ENCODE measurements around the gene PLCB1.
"Not testable (repeated sequence)": the region's sequence is repeated elsewhere in the genome, so short reads cannot be mapped to it uniquely, and the experiment has no call there.

The PLCB1 gene

DNA sequence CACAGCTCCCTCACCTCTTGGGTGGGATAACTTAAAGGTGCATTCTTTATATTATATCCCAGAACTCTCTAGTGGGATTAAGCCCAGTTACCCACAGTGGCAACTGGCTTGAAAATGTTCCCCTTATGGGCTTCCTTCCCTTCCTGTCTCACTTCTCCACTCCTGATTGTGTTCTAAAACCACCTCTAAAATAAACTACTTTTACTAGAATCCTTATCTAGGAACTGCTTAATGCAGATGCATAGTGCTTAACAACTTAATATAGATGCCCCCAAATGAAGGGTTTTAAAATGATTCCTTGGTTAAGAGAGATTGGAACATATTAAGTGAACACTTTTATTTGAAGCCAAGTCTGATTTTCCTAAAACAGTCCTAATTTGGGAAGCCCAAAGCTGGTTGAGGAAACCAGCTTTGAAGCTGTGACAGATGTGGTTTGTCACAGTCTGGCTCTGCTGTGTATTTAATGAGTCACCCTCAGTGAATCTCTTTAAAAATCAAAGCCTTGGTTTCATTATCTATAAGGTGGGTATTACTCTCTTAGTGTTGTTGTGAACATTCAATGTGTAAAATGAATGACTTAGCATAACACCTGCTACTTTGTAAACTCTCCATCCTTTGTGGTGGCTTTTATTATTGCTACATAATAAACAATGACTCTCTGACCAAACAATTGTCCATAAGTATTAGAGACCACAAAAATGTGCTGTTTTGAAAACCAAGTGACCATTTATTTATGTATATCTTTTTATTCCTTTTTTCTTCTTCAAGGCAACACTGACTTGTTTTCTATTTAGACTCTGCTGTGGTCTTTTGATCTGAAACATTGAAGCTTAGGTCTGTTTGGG is 24.4 kb downstream of the PLCB1 start:
- no peak for DNase-seq (ENCODE audit: low read depth in 2 of 2)

DNA sequence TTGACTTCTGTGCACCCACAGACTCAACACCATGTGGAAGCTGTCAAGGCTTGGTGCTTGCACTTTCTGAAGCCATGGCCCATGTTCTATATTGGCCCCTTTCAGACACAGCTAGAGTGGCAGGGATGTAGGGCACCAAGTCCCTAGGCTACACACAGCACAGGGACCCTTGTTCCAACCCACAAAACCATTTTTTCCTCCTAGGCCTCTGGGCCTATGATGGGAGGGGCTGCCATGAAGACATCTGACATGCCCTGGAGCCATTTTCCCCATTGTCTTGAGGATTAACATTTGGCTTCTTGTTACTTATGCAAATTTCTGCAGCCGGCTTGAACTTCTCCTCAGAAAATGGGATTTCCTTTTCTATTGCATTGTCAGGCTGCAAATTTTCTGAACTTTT is 27.2 kb downstream of the PLCB1 start:
- DNase-seq (ENCODE audit: low read depth in 2 of 2): not testable (repeated sequence)

DNA sequence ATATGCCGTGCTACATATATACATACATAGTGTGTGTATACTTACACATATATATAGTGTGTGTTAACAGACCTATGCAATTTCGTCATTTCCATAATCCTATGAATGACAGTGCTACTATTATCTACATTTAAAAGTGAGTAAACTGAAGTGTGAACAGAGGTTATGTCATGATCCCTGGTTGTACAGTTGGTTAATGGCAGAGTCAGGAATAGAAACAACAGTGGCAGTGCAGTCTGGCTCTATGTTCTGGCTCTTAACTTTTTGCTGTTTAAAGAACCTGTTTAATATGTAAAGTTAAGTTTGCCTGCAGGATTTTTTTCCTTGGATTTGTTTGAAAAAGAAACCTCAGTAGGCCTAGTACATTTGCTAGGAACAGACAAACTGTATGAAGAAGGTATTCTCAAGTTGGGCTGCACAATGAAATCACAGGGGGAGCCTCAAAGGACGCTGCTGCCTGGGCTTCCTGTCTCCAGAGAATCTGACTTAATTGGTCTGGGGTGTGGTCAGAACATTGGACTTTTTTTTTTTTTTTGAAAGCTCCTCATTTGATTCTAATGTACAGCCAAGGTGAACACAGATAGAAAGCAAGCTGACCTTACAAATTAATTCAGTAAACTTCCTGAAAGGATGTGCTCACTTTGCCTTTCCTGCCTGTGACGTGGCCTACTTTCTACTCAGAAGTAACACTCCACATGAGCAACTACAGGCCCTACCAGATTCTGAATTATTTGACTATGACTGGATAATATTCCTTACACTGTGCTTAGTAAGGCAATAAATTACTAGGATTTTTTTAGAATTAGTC is 29.4 kb downstream of the PLCB1 start:
- no peak for DNase-seq (ENCODE audit: low read depth in 2 of 2)

DNA sequence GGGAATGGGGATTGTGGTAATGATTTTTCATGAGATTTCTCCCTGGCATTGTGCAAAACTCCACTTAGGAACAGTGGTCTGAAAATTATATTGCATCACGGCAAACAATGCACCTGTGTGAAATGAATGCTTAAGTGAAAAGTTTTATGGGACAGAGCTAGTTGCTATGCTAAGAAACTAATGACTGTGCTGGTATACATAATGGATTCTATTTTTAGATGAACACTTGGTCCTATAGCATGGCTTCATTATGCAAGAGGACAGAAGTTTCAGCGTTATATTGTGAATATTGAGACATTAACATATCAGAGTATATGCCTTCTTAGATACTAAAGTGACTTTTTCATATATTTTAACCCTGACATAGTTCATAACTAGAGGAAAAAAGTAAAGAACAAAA is 30.5 kb downstream of the PLCB1 start:
- no peak for DNase-seq (ENCODE audit: low read depth in 2 of 2)

DNA sequence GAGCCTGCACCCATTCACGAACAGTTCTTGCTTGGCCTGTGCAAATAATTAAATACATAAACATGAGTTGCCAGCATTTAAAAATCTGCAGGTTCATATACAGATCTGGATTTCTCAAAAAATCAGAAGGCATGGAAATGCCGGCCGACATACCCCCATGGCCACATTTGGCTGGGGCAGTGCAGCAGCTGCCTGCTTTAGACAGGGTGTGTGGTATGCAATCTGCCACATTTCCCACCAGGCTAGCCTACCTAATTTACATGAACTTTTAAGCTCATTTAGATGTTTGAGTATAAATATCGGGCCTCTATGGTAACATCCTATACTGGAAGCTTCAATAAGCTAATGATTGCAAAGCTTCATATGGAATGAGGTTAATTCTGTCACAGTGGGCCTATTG is 31.5 kb downstream of the PLCB1 start:
- DNase-seq (ENCODE audit: low read depth in 2 of 2): no peak

DNA sequence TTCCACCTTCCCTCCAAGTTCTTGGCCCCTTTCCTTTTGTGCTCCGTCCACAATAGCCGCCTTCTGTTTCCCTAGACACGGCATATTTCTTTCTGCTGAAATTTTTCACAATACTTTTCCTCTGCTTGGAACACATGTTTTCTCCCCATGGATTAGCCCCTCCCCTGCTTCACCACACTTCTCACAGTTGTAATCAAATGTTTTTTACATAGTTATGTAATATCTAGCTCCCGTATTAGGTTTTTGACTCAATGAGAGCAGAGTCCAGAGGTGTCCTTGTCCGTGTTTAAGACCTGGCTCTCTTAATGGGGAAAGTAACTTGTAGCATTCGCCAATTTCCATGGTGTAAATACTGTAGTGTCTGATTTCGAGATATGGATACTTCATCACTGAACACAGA is 34.7 kb downstream of the PLCB1 start:
- no peak for DNase-seq (ENCODE audit: low read depth in 2 of 2)

DNA sequence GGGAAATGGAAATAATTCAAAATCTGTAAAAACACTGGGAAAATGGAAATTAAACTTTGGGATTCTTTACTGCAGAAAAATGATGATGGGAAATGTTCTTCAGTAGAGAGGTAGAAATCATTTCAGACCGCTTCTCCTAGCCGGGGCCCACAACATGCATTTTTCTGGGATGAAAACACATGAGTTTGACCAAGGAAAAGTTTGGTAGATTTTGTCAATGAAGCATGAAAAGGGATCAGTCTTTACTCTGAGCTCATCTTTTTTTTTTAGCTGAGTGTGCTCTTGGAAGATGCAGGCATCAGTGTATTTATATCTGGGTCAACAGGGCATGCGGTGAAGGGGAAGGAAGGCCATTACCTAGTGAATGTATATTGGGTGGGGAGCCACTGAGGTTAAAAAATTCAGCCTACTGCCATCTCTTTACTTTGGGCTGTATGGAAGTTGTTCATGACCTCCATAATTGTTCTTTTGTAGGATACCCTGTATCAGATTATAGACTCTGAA is 36.8 kb downstream of the PLCB1 start:
- DNase-seq (ENCODE audit: low read depth in 2 of 2): no peak

DNA sequence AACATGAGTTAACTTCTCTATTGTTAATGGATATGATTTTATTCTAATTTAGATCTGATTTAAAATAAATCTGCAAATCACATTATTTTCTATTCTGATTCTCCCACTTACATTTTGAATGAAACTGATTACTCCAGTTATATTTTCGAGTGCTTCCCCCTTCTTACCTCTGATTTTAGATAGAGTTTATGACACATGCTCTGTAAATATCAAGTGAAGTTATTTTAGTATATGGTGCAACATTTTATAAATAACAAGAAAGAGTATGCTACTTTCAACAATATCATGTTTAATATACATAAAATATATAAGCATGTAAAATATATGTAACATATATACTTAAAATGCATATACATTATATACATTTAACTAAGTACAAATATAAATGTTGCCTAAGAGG is 38.9 kb downstream of the PLCB1 start:
- no peak for DNase-seq (ENCODE audit: low read depth in 2 of 2)

DNA sequence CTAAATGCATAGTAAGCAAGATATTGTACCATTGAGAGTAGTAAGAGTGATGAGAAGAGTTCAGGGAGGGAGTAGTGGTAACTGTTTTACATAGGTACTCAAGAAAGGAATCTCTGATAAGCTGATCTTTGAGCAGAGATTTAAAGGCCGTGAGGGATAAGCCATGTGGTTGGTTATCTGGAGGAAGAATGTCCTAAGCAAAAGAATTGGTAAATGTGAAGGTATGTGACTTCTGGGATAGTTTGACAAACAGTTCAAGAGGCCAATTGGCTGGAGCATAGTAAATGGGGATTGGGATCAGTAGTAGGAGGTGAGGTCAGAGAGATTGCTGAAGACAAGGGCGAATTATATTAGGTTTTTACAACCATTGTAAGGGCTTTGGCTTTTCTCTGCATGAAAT is 40.1 kb downstream of the PLCB1 start:
- no peak for DNase-seq (ENCODE audit: low read depth in 2 of 2)

DNA sequence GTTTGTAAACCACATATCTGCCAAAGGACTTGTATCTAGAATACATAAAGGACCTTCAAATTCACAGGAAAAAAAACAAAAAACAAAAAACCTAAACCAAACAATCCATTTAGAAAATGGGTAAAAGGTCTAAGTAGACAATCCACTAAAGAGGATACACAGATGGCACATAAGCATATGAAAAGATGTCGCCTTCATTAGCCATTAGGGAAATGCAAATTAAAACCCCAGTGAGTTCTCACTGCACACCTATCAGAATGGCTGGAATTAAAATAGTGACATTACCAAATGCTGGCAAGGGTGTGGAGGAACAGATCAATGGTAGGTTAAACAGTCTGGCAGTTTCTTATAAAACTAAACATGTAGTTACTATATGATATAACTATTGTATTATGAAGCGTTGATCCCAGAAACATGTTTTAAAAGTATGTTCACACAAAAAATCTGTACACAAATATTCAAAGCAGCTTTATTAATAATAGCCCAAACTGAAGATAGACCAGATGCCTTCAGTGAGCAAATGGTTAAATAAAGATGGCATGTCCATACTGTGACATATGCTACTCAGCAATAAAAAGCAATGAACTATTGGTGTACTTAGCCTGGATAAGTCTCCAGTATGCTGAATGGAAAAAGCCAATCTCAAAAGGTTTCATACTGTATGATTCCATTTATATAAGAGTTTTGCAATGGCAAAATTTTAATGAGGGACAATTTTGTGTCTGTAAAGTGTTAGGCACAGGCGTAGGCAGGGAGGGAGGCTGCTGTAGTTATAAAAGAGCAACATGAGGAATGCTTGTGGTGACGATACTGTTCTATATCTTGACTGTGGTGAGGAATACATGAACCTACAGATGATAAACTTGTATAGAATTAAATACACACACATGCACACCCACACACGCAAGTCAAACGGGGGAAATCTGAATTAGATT is 43.9 kb downstream of the PLCB1 start:
- no peak for DNase-seq (ENCODE audit: low read depth in 2 of 2)

DNA sequence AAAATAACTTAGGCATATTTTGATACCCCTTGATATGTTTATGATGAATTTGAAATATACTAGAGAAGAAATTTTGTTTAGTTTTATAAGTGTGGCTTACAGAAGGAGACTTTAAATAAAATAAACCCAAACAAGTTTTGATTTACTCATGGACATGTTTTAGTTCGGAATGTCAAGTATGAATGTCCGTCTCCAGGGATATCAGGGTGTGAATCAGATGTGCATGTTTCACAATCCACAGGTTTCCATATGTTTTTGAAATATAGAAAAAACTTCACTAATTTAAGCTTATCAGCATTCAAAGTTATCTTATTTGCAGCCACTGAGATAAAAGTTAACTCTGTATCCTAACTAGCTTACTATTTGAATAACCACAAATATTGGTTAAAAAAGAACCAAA is 51.5 kb downstream of the PLCB1 start:
- no peak for DNase-seq (ENCODE audit: low read depth in 2 of 2)

DNA sequence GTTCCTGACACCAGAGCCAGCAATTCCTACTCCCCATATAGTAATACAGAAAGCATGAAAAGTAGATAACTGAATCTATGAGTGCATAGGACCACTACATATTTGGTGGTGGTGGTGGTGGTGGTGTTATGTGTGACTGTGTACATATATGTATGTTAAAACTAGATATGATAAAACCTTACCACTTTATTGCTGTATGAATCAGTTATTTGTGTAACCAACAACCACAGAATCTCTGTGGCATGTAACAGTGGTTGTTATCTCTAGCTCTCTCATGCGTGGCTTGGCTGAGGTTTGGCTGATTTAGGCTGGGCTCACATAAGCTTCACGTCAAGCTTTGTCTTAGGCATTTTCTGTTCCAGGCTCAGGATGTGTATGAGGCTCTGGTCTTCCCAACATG is 55.7 kb downstream of the PLCB1 start:
- no peak for DNase-seq (ENCODE audit: low read depth in 2 of 2)

DNA sequence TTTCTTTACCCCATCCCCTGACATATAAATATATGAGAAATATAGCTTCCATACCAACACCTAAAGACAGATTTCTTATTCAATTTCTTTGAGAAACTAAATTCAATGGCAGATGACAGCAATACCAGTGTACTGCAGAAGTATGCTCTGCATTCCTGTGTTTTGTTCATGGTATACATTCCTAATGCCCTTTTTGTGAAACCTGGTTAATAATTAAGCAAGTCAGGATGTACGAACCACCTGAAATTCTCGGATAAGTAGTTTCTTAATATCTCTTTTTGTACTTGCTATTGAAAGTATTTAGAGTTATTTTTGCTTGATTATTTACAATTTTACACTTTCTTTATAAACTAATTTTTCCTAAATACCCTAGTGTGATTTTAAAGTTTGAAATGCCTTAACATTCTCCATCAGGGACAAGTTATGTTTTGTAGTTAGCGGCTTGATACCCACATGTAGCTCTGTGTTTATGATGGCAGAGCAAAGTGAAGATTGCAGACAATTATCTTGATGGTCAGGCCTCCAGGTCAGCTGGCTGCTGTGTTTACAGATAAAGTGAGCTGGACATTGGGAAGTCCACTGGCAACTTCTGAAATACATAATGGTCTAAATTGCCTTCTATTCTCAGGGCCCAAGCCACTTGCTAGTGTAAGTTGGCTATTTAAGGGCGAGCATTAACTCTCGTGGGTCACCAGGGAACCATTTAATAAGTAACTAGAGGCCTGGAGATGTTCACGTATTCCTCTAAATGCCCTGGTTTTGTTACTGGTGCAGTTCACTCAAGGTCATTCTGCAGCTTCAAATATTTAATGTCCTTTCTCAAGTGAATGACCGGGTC is 58.2 kb downstream of the PLCB1 start:
- no peak for DNase-seq (ENCODE audit: low read depth in 2 of 2)

DNA sequence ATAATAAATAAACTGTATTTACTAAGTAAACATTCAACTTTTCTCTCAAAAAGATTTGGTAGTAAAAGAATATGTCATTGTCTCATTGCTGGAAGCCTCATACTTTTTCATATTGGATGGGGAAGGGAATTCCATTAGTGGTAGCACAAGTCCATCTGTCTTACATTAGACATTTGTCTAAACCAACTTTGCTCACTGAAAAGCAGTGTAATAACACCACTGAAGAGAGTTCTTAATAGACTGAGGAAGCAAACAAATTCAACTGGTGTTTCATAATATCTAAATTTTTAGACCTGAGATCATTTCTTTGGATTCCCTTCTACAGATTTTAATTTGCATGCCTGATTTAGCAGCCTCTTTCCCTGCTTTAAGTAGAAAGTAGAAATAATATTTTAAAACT is 62.7 kb downstream of the PLCB1 start:
- DNase-seq (ENCODE audit: low read depth in 2 of 2): no peak

DNA sequence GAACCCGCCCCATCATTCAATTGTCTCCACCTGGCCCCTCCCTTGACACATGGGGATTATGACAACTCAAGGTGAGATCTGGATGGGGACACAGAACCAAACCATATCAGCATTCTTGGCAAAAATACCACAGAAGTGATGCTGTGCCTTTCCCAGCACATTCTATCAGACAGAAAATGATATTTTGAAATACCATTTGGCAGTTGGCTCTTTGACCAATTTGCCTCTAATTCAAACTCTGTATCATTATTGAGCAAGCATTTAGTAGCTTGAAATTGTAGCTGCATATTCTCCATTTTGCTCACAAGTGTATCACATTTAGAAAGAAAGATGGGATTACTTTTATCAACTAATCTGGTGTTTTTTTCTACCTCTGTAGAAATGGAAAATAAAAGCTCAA is 64.0 kb downstream of the PLCB1 start:
- no peak for DNase-seq (ENCODE audit: low read depth in 2 of 2)

DNA sequence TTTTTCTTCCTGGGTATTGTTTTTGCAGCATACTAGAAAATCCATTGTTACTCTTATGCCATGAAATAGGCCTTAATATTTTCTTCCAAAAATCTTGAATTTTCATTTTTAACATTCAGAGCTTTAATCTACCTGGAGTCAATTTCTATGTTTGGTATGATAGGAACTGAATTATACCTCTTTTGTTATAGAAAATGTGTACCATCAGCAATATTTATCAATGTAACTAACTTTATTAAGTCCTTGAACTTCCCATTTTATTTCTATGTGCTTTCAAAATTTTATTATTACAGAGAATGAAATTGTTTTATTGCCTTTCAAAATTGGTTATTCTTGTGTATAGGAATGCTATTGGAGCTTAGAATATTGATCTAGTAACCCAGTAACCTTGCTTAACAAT is 68.2 kb downstream of the PLCB1 start:
- no peak for DNase-seq (ENCODE audit: low read depth in 2 of 2)

DNA sequence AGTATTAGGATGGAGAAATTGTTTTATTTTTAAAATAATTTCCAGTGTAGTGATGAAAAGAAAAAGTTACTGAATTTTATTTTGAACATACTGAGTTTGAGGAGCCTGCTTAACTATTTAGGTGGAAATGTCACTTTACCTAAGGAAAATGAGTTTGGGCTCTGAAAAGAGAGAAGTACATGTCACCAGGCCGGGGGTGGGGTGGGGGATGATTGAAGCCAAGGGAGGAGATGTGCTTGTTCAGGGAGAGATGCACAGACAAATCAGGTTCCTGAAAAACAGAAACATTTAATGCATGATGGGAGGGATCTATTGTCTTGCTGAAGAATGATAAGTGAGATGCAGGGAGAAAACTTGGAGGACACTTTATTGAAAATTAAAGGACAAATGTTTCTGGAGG is 71.3 kb downstream of the PLCB1 start:
- DNase-seq (ENCODE audit: low read depth in 2 of 2): no peak

DNA sequence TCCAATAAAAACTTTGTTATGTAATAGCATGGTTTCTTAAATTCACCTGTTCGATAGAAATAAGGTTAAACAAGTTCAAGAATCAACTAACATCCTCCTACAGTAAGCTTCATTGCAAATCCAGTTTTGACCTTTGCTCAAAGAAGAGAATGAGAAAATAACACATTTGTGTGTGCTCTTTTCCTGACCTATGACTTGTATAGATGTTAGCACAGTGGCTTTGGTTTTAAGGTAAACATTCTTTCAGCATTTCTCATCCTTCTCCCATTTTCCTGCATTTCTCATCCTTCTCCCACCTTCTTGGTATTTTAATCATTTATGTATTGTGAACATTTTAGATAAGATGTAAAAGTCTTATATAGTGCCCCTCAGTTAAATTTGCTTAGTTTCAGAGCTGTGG is 73.9 kb downstream of the PLCB1 start:
- DNase-seq (ENCODE audit: low read depth in 2 of 2): no peak

DNA sequence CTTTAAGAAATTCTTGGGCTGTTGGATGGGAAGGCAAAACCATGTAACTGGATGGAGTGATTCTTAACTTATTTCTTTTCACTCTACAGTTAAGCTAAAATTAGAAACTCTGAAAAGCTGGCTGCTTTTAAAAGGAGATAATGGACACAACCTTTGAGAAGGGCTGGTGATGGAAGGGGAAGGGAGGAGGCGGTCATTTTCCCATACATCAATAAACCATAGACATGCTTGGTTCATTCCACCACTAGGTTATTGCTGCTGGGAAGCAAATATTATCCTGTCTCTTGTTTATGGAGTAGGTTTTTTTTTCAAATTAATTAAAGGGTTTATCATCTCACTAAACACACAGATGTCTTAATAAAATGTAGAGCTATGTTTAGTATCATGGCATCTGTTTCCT is 76.2 kb downstream of the PLCB1 start:
- DNase-seq (ENCODE audit: low read depth in 2 of 2): no peak

DNA sequence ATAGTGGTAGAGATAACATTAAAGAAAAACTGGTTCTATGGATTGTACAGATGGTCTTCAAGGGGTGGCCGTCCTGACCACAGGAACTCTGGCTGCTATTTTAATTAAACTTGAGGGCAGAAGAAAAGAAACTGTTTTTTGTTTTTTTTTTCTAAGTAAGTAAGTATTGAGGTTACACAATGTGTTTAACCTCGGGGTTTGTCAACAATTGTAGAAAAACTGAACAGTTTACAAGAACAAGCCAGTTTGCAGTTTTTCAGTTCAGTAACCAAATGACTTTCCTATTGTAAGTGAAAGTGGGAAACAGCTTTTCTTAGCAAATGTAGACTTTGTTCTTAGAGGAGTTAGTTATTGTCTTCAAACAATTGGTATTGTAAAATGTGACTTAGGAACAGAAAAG is 77.0 kb downstream of the PLCB1 start:
- DNase-seq (ENCODE audit: low read depth in 2 of 2): no peak

DNA sequence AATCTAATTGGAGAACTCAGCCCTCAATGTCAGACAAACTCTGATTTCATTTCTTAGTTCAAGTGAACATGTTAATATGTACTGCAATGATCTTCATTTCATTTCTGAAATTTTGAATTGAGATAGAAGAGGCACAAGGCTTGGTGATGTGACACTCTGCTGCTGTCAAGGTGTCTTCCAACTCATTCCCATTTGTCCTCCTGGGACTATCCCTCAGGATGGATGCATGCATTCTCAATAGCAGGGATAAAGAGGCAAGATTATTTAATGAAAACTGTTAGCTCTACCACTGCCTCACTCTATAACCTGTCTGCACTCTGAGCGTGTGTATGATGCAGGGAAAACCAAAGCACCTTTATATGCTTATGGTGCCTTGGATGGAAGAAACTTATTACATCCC is 78.7 kb downstream of the PLCB1 start:
- DNase-seq (ENCODE audit: low read depth in 2 of 2): no peak
